ENCODE data around the gene GYPB.
"Not testable (repeated sequence)": the region's sequence is repeated elsewhere in the genome, so short reads cannot be mapped to it uniquely, and the experiment has no call there.

- TF ChIP-seq CTCF (IDR thresholded peaks at IDR 0.05); ZFX (IDR thresholded peaks at IDR 0.05; ENCODE audit: borderline replicate concordance): not testable (repeated sequence)
These were observed 27.4 kb downstream of the GYPB start for GRCh38 chr4:143991761-143992160.

All from 22Rv1 (cell line).